NCI-H82 treated with DMSO at 0.1 percent for 48 hours (cell line): Measurements from ENCODE around the gene ADD3.

Source experiments
- DNase-seq: peaks from one replicate; lab custom pipeline; 2025; ENCODE audit not compliant: unreplicated experiment; lab: John Stamatoyannopoulos, UW

Gene ADD3

GRCh38 chr10:110059925-110060324, 52.1 kb downstream of the ADD3 start:
- DNase-seq: no peak

- DNase-seq: no peak
These were observed 53.9 kb downstream of the ADD3 start for GRCh38 chr10:110061687-110062086.

- no peak for DNase-seq
These were observed 57.5 kb downstream of the ADD3 start for GRCh38 chr10:110065269-110065668.

- no peak for DNase-seq
These were observed 60.4 kb downstream of the ADD3 start for GRCh38 chr10:110067960-110068770.

GRCh38 chr10:110068780-110069179, 61.0 kb downstream of the ADD3 start:
- DNase-seq: no peak

- no peak for DNase-seq
These were observed 61.8 kb downstream of the ADD3 start for GRCh38 chr10:110069502-110069982.

- no peak for DNase-seq
These were observed 66.1 kb downstream of the ADD3 start for GRCh38 chr10:110073896-110074295.

GRCh38 chr10:110074298-110074697, 66.5 kb downstream of the ADD3 start:
- DNase-seq: no peak

- no peak for DNase-seq
These were observed 67.2 kb downstream of the ADD3 start for GRCh38 chr10:110074758-110075671.

- DNase-seq: no peak
These were observed 67.9 kb downstream of the ADD3 start for GRCh38 chr10:110075686-110076085.

- DNase-seq: no peak
These were observed 69.0 kb downstream of the ADD3 start for GRCh38 chr10:110076559-110077318.

- DNase-seq: no peak
These were observed 69.8 kb downstream of the ADD3 start for GRCh38 chr10:110077436-110078130.

GRCh38 chr10:110078317-110078716, 70.5 kb downstream of the ADD3 start:
- no peak for DNase-seq

- no peak for DNase-seq
These were observed 74.1 kb downstream of the ADD3 start for GRCh38 chr10:110081911-110082310.

- no peak for DNase-seq
These were observed 76.1 kb downstream of the ADD3 start for GRCh38 chr10:110083884-110084283.

- no peak for DNase-seq
These were observed 79.9 kb downstream of the ADD3 start for GRCh38 chr10:110087682-110088081.

GRCh38 chr10:110088367-110089104, 80.8 kb downstream of the ADD3 start:
- no peak for DNase-seq

- DNase-seq: no peak
These were observed 84.0 kb downstream of the ADD3 start for GRCh38 chr10:110091830-110092229.

GRCh38 chr10:110093722-110094121, 85.9 kb downstream of the ADD3 start:
- no peak for DNase-seq

GRCh38 chr10:110094786-110095185, 87.0 kb downstream of the ADD3 start:
- no peak for DNase-seq
